Activated B cell treated with CpG ODN at 0.5 μM for 24 hours (primary cell): Measurements from ENCODE around the gene CCDC82. TPM values are rescaled to one million over a fixed set of nuclear protein-coding genes. Genes with fewer than 3 reads are reported as not detected.

Experiments
- ATAC-seq: fragments of 200-7000 bp; cut with Tn5 transposase; one replicate; pipeline ENCODE4 v1.10.0; 2021; ENCODE audit warnings: low read depth, mild to moderate bottlenecking, moderate library complexity
- CTCF ChIA-PET: fragments of 350-600 bp; sonication (Branson Sonifier 250); formaldehyde crosslinking; loops from one replicate; lab custom pipeline; 2021; ENCODE audit warnings: antibody characterized with exemption; lab: Charles Lee
- POLR2A ChIA-PET: fragments of 350-600 bp; sonication (Branson Sonifier 250); formaldehyde crosslinking; loops from one replicate; lab custom pipeline; 2021; ENCODE audit warnings: antibody characterized with exemption; lab: Charles Lee
- DNase-seq: peaks from one replicate; pipeline ENCODE4 v3.0.0; 2022
- H3K27ac Mint-ChIP-seq: one replicate; pipeline ENCODE4 v1.8.0; 2020; ENCODE audit warnings: mixed read lengths
- H3K27me3 Mint-ChIP-seq: one replicate; pipeline ENCODE4 v1.8.0; 2021; ENCODE audit warnings: mixed read lengths
- H3K36me3 Mint-ChIP-seq: one replicate; pipeline ENCODE4 v1.8.0; 2021; ENCODE audit warnings: low read depth, mixed read lengths
- H3K4me1 Mint-ChIP-seq: one replicate; pipeline ENCODE4 v1.8.0; 2021; ENCODE audit warnings: mixed read lengths
- H3K4me3 Mint-ChIP-seq: one replicate; pipeline ENCODE4 v1.8.0; 2020; ENCODE audit warnings: mild to moderate bottlenecking, mixed read lengths
- H3K9me3 Mint-ChIP-seq: one replicate; pipeline ENCODE4 v1.8.0; 2020; ENCODE audit warnings: mixed read lengths
- intact Hi-C: fragments of 100-400 bp; cut with micrococcal nuclease; formaldehyde crosslinking; loops from one replicate; pipeline ENCODE4 v1.15.1; 2024
- total RNA-seq: library from RNA; stranded (reverse); gene quantifications from 2 replicates; pipeline ENCODE4 v1.2.3, GENCODE V29; 2022
- TF ChIP-seq, protein P1 (sequence below): fragments of 200-600 bp; IDR thresholded peaks from one replicate; pipeline ENCODE4 v1.8.0; 2022; ENCODE audit warnings: antibody characterized with exemption, mild to moderate bottlenecking

Gene CCDC82
- total RNA-seq, 1 donor from 2014 or later, result 33.8 TPM

DNA sequence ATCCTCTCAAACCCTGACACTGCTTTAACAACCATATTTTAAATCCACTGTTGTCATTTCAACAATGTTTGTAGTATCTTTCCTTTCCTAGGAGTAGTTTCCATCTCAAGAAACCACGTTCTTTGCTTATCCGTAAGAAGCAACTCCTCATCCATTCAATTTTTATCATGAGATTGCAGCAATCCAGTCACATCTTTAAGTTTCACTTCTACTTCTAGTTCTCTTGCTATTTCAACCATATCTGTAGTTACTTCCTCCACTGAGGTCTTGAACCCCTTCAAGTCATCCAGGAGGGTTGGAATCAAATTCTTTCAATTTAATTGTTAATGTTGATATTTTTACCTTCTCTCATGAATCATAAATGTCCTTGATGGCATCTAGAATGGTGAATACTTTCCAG lies 22.4 kb downstream of the CCDC82 start:
- intact Hi-C loops, result no loop called here
- Mint-ChIP-seq H3K36me3 (peaks cover 55% of the 10 kb centered on the region), H3K4me3 (no peak overlapping the region), H3K4me1 (peaks cover 8% of the 10 kb centered on the region), H3K9me3 (no peaks in the 10 kb centered on the region), H3K27me3 (no peaks in the 10 kb centered on the region), H3K27ac (peak overlapping the region; percentile 42)
- ChIA-PET CTCF (no interaction called here), POLR2A (no interaction called here)
- DNase-seq, result no peak
- TF ChIP-seq, protein P1, sequence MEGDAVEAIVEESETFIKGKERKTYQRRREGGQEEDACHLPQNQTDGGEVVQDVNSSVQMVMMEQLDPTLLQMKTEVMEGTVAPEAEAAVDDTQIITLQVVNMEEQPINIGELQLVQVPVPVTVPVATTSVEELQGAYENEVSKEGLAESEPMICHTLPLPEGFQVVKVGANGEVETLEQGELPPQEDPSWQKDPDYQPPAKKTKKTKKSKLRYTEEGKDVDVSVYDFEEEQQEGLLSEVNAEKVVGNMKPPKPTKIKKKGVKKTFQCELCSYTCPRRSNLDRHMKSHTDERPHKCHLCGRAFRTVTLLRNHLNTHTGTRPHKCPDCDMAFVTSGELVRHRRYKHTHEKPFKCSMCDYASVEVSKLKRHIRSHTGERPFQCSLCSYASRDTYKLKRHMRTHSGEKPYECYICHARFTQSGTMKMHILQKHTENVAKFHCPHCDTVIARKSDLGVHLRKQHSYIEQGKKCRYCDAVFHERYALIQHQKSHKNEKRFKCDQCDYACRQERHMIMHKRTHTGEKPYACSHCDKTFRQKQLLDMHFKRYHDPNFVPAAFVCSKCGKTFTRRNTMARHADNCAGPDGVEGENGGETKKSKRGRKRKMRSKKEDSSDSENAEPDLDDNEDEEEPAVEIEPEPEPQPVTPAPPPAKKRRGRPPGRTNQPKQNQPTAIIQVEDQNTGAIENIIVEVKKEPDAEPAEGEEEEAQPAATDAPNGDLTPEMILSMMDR, result no peak
- no peak for ATAC-seq

DNA sequence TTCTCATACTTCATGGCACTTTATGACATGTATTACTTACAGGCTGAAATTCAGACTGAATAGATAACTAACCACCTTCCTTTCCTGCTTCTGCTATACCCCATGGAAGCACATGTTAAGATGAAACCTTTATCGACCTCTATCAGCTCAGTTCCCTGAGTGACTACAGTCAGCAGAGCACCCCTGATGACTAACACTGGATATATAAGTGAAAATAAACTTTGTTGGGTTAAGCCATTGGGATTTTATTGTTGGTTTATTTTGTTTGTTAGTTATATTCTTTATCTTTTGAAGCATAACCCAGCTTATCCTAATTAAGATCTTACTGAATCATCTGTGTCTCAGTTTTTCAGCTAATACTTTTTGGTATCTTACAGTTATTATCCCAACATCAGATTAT lies 23.7 kb downstream of the CCDC82 start:
- Mint-ChIP-seq H3K4me3 (no peak overlapping the region), H3K9me3 (no peaks in the 10 kb centered on the region), H3K36me3 (peaks cover 53% of the 10 kb centered on the region), H3K27ac (no peak overlapping the region), H3K4me1 (peaks cover 8% of the 10 kb centered on the region), H3K27me3 (no peaks in the 10 kb centered on the region)
- ATAC-seq, result no peak
- intact Hi-C loops, result no loop called here
- CTCF ChIA-PET, result interaction anchor here (1.0 to 1.5 kb wide), 2 partner anchors 23 to 530 kb away, joined by 3 to 4 read pairs; partner anchors contain the start of gene MAML2
- no peak for DNase-seq
- TF ChIP-seq, protein P1, result no peak
- POLR2A ChIA-PET, result no interaction called here

DNA sequence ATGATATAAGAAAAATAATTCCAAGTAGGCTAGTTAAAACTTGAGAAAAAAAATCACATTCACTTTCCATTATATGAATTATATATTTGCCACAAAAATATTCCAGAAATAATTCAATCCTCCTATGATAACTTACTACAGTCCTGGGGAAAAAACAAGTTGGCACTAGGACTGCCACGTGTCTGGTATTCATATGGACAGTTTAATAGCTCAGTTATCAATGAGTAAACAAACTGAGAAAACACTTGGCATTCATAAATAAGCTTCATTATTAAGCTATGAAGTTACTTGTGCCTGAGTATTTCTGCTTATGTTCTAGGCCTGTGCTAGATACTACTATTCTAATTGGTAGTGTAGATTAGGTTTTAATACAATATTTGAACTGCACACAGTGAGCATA lies 24.2 kb downstream of the CCDC82 start:
- ChIA-PET CTCF (interaction anchor here (1.0 to 1.5 kb wide), 2 partner anchors 22 to 529 kb away, joined by 3 to 4 read pairs; partner anchors contain the start of gene MAML2), POLR2A (no interaction called here)
- TF ChIP-seq, protein P1, result no peak

DNA sequence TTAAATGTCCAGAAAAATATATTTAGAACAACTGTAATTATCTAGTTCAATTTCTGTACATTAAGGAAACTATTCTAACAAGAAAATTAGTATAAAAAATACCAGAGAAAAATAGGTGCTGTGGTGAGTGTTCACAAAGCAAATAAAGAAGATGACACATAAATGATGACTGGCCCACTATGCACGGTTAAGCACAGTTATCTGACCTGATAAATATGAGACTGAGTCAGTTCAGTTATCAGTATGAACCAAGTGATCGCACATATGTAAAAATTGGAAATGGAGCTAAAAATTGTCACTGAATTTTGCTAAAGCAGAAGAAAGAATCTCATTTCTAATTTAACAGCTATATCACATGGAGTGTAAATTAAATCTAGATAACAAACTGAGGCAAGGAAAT lies 27.9 kb downstream of the CCDC82 start:
- H3K36me3 Mint-ChIP-seq, result peaks cover 48% of the 10 kb centered on the region
- intact Hi-C loops, result no loop called here
- H3K27me3 Mint-ChIP-seq, result no peaks in the 10 kb centered on the region
- no peak overlapping the region for H3K27ac Mint-ChIP-seq
- no peak for ATAC-seq
- H3K4me1 Mint-ChIP-seq, result no peaks in the 10 kb centered on the region
- ChIA-PET CTCF (interaction anchor here (1.2 kb wide), 1 partner anchor 18 kb away, joined by 4 read pairs; no protein-coding TSS in a partner anchor), POLR2A (no interaction called here)
- H3K9me3 Mint-ChIP-seq, result no peaks in the 10 kb centered on the region
- no peak for DNase-seq
- TF ChIP-seq, protein P1, result no peak
- no peak overlapping the region for H3K4me3 Mint-ChIP-seq

More for the DNA sequence above, 24.2 kb downstream of the CCDC82 start:
- Mint-ChIP-seq H3K36me3 (peaks cover 52% of the 10 kb centered on the region), H3K27me3 (no peaks in the 10 kb centered on the region), H3K4me1 (peaks cover 8% of the 10 kb centered on the region), H3K4me3 (no peak overlapping the region), H3K9me3 (no peaks in the 10 kb centered on the region), H3K27ac (no peak overlapping the region)
- intact Hi-C loops, result no loop called here
- DNase-seq (no peak), ATAC-seq (no peak)

DNA sequence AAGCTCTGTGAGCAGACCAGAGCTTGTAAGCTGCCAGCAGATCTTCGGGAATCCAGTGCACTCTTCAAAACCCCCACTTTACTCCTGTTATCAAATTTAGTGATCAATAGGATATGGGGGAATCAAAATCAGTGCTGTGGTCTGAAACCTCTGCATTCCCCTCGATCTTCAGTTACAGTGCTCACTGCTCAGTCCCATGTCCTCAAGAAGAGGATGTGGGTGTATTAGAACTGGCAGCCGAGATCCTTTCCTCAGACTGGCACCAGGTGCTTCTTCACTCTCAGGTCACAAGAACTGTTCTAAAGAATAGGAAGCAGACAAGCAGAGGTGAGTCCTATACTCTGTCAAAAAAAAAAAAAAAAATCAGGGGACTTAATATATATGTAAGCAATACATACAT lies 31.4 kb downstream of the CCDC82 start:
- H3K9me3 Mint-ChIP-seq, result no peaks in the 10 kb centered on the region
- H3K27ac Mint-ChIP-seq, result no peak overlapping the region
- ChIA-PET CTCF (no interaction called here), POLR2A (interaction anchor here (1.4 kb wide), 1 partner anchor 15 kb away, joined by 3 read pairs; the partner anchor contains the start of gene MAML2)
- no peaks in the 10 kb centered on the region for H3K27me3 Mint-ChIP-seq
- H3K4me3 Mint-ChIP-seq, result no peak overlapping the region
- TF ChIP-seq, protein P1, result no peak
- intact Hi-C loops, result no loop called here
- peaks cover 62% of the 10 kb centered on the region for H3K36me3 Mint-ChIP-seq
- H3K4me1 Mint-ChIP-seq, result no peaks in the 10 kb centered on the region
- DNase-seq, result no peak
- no peak for ATAC-seq
